ENCODE measurements around the gene HTR6. TPM values are rescaled to one million over a fixed set of nuclear protein-coding genes. Genes with fewer than 3 reads are reported as not detected.
A peak's percentile ranks its signal among the peaks of the same experiment; 100 is the strongest.

Gene HTR6
- total RNA-seq, 1 donor from 2014 or later = not detected

- Mint-ChIP-seq H3K27me3 (ENCODE audit: low read depth) (peaks cover 3% of the 10 kb centered on the region), H3K4me1 (peaks cover 12% of the 10 kb centered on the region), H3K27ac (ENCODE audit: unreplicated experiment) (peak overlapping the region; percentile 87), H3K9me3 (no peaks in the 10 kb centered on the region), H3K4me3 (no peak overlapping the region), H3K36me3 (ENCODE audit: low read depth) (no peaks in the 10 kb centered on the region)
- DNase-seq (ENCODE audit: low read depth, low spot score) = no peak
- TF ChIP-seq CTCF (conservative IDR thresholded peaks at IDR 0.05) = no peak
Observed at GRCh38 chr1:19700079-19700777, 35.6 kb downstream of the HTR6 start.

GRCh38 chr1:19703280-19703679, 38.6 kb downstream of the HTR6 start:
- Mint-ChIP-seq H3K36me3 (ENCODE audit: low read depth) (no peaks in the 10 kb centered on the region), H3K9me3 (no peaks in the 10 kb centered on the region), H3K4me3 (no peak overlapping the region), H3K27ac (ENCODE audit: unreplicated experiment) (no peak overlapping the region), H3K27me3 (ENCODE audit: low read depth) (peaks cover 3% of the 10 kb centered on the region), H3K4me1 (peaks cover 12% of the 10 kb centered on the region)
- no peak for DNase-seq (ENCODE audit: low read depth, low spot score)
- no peak for TF ChIP-seq CTCF (conservative IDR thresholded peaks at IDR 0.05)

- DNase-seq (ENCODE audit: low read depth, low spot score) = peak; percentile 82
- TF ChIP-seq CTCF (conservative IDR thresholded peaks at IDR 0.05) = peak; percentile 85
- Mint-ChIP-seq H3K27me3 (ENCODE audit: low read depth) (peaks cover 3% of the 10 kb centered on the region), H3K27ac (ENCODE audit: unreplicated experiment) (no peak overlapping the region), H3K36me3 (ENCODE audit: low read depth) (no peaks in the 10 kb centered on the region), H3K9me3 (no peaks in the 10 kb centered on the region), H3K4me1 (peaks cover 20% of the 10 kb centered on the region), H3K4me3 (peak overlapping the region; percentile 6)
Observed at GRCh38 chr1:19704247-19705113, 39.8 kb downstream of the HTR6 start.

GRCh38 chr1:19705464-19705863, 40.8 kb downstream of the HTR6 start:
- peaks cover 21% of the 10 kb centered on the region for H3K4me1 Mint-ChIP-seq
- H3K27me3 Mint-ChIP-seq (ENCODE audit: low read depth) = peaks cover 3% of the 10 kb centered on the region
- DNase-seq (ENCODE audit: low read depth, low spot score) = no peak
- no peaks in the 10 kb centered on the region for H3K9me3 Mint-ChIP-seq
- no peak overlapping the region for H3K27ac Mint-ChIP-seq (ENCODE audit: unreplicated experiment)
- no peak for TF ChIP-seq CTCF (conservative IDR thresholded peaks at IDR 0.05)
- H3K36me3 Mint-ChIP-seq (ENCODE audit: low read depth) = no peaks in the 10 kb centered on the region
- H3K4me3 Mint-ChIP-seq = no peak overlapping the region

- DNase-seq (ENCODE audit: low read depth, low spot score) = no peak
- H3K4me1 Mint-ChIP-seq = peaks cover 21% of the 10 kb centered on the region
- no peaks in the 10 kb centered on the region for H3K9me3 Mint-ChIP-seq
- TF ChIP-seq CTCF (conservative IDR thresholded peaks at IDR 0.05) = no peak
- no peaks in the 10 kb centered on the region for H3K36me3 Mint-ChIP-seq (ENCODE audit: low read depth)
- no peak overlapping the region for H3K4me3 Mint-ChIP-seq
- H3K27ac Mint-ChIP-seq (ENCODE audit: unreplicated experiment) = no peak overlapping the region
- peaks cover 3% of the 10 kb centered on the region for H3K27me3 Mint-ChIP-seq (ENCODE audit: low read depth)
Observed at GRCh38 chr1:19706136-19706535, 41.5 kb downstream of the HTR6 start.
